Natural killer cell treated with Interleukin-12 subunit alpha and Interleukin-12 subunit beta and Interleukin-15 and Interleukin-18, amount 100 ng/mL, for 72 hours (primary cell): Measurements from ENCODE around the gene EFCAB11. TPM values are rescaled to one million over a fixed set of nuclear protein-coding genes. Genes with fewer than 3 reads are reported as not detected.
"Not testable (repeated sequence)": the region's sequence is repeated elsewhere in the genome, so short reads cannot be mapped to it uniquely, and the experiment has no call there.

Experiments used
- ATAC-seq, 2 donors: fragments of 150-1000 bp; cut with Tn5 transposase in 1 of 2; sonication (Bioruptor Pico), chemical (Tn5 transposase) in 1 of 2; 2 replicates each; pipeline ENCODE4 v1.10.0; 2021
- DNase-seq: peaks from one replicate; pipeline ENCODE4 v3.0.0; 2022; ENCODE audit warnings: low spot score
- H3K27ac Mint-ChIP-seq, 2 donors: 1 replicate in 1 of 2; 2 replicates in 1 of 2; pipeline ENCODE4 v1.8.0; 2022; ENCODE audit warnings: mixed read lengths in 2 of 2, mild to moderate bottlenecking in 1 of 2, moderate library complexity in 1 of 2
- H3K27me3 Mint-ChIP-seq, 2 donors: 1 replicate in 1 of 2; 2 replicates in 1 of 2; pipeline ENCODE4 v1.8.0; 2022; ENCODE audit warnings: mixed read lengths in 2 of 2
- H3K36me3 Mint-ChIP-seq: one replicate; pipeline ENCODE4 v1.8.0; 2022; ENCODE audit warnings: mixed read lengths
- H3K4me1 Mint-ChIP-seq, 2 donors: 1 replicate in 1 of 2; 2 replicates in 1 of 2; pipeline ENCODE4 v1.8.0; 2022; ENCODE audit warnings: low read depth in 2 of 2, mixed read lengths in 2 of 2, mild to moderate bottlenecking in 1 of 2
- H3K4me3 Mint-ChIP-seq: one replicate; pipeline ENCODE4 v1.8.0; 2022; ENCODE audit warnings: mixed read lengths
- H3K9me3 Mint-ChIP-seq: 2 replicates; pipeline ENCODE4 v1.8.0; 2022; ENCODE audit warnings: mixed read lengths
- total RNA-seq, 2 donors: library from RNA; stranded (reverse); gene quantifications; one replicate each; pipeline ENCODE4 v1.2.3, GENCODE V29; 2022

Gene EFCAB11
- total RNA-seq, 2 donors from 2014 or later = 4.8 to 7.5 TPM

DNA sequence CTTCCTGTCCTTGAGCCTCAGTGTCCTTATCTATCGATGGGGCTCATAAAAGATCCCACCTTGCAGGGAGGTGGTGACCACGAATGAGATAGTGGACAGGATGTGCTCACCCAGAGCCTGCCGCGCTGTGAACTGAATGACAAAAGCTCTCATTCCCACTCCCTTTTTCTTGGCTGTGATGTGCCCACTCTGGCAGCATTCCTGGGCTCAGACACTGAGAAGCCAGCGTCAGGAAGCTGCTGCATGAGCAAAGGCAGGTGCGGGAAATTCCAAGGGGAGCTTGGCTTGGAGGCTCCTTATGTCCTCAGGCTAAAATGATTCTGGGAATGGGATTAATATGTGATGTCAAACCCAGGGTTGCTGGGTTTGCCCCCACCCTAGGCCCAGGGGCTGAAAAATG is 61.6 kb downstream of the EFCAB11 start:
- Mint-ChIP-seq H3K27me3 (no peaks in the 10 kb centered on the region), H3K27ac (no peak overlapping the region), H3K4me3 (no peak overlapping the region), H3K36me3 (no peaks in the 10 kb centered on the region), H3K4me1 (no peaks in the 10 kb centered on the region), H3K9me3 (no peaks in the 10 kb centered on the region)
- DNase-seq = no peak
- no peak for ATAC-seq

DNA sequence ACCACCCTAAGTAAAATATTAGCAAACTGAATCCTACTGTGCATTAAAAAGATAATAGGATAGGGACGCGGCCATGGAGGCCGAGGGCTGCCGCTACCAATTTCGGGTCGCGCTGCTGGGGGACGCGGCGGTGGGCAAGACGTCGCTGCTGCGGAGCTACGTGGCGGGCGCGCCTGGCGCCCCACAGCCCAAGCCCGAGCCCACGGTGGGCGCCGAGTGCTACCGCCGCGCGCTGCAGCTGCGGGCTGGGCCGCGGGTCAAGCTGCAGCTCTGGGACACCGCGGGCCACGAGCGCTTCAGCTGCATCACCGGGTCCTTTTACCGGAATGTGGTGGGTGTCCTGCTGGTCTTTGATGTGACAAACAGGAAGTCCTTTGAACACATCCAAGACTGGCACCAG is 62.8 kb downstream of the EFCAB11 start:
- not testable (repeated sequence) for H3K27ac Mint-ChIP-seq, DNase-seq, H3K27me3 Mint-ChIP-seq, H3K9me3 Mint-ChIP-seq, H3K36me3 Mint-ChIP-seq, H3K4me3 Mint-ChIP-seq, ATAC-seq, H3K4me1 Mint-ChIP-seq

DNA sequence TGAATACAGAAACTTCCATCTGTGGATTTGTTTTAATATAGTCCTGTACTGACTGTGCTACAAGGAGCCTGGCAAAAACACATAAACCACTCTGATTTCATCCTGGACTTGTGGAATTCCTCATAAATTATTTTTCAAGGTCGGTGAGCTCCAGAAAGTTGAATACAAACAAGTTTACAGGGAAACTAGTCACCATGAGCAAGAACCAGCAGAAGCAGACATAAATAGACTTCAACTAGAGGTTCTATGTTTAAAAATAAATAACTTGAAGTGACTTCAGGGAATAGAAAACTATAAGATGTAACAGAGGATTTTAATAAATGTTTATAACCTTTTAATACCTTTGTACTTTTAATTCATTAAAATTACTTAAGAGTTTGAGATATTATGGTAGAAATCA is 63.5 kb downstream of the EFCAB11 start:
- Mint-ChIP-seq H3K9me3 (no peaks in the 10 kb centered on the region), H3K4me1 (no peaks in the 10 kb centered on the region), H3K4me3 (no peak overlapping the region), H3K36me3 (no peaks in the 10 kb centered on the region), H3K27ac (no peak overlapping the region), H3K27me3 (no peaks in the 10 kb centered on the region)
- DNase-seq (no peak), ATAC-seq (no peak)

DNA sequence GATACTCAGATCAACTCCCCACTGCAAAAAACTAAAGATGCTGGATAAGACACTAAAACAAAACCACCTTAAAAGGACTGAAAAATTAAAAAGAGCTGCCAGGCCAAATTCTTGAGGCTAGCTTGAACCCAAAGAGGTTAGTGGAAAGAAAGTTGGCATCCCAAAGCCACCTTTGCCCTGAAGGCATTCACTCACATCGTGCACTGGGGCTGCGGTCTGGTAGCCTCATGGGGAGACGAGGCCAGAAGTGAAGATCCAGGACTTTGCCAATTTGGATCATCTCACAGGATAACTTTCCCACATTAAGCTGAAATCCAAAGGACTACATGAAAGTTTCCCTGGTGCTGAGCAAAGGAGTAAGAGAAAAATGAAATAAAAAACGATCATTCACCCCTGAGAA is 63.9 kb downstream of the EFCAB11 start:
- Mint-ChIP-seq H3K4me1 (no peaks in the 10 kb centered on the region), H3K9me3 (no peaks in the 10 kb centered on the region), H3K36me3 (no peaks in the 10 kb centered on the region), H3K27me3 (no peaks in the 10 kb centered on the region), H3K4me3 (no peak overlapping the region), H3K27ac (no peak overlapping the region)
- ATAC-seq (no peak), DNase-seq (no peak)

DNA sequence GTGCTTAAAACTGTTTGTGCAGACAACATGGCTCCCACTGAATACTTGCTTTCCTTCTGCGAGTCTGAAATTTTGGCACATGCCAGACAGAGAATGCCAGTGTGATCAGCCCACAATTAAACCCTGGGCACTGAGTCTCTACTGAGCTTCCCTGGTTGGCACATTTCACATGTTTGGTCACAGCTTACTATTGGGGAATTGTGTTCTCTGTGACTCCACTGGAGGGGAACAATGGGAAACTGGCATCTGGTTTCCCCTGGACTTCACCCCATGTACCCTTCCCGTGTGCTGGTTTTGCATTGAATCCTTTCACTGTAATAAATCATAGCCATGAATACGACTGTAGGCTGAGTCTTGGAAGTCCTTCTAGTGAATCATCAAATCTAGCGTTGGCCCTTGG is 64.9 kb downstream of the EFCAB11 start:
- no peaks in the 10 kb centered on the region for H3K27me3 Mint-ChIP-seq
- H3K4me3 Mint-ChIP-seq = no peak overlapping the region
- ATAC-seq = no peak
- H3K9me3 Mint-ChIP-seq = no peaks in the 10 kb centered on the region
- no peaks in the 10 kb centered on the region for H3K36me3 Mint-ChIP-seq
- H3K4me1 Mint-ChIP-seq = no peaks in the 10 kb centered on the region
- H3K27ac Mint-ChIP-seq = no peak overlapping the region
- DNase-seq = no peak

DNA sequence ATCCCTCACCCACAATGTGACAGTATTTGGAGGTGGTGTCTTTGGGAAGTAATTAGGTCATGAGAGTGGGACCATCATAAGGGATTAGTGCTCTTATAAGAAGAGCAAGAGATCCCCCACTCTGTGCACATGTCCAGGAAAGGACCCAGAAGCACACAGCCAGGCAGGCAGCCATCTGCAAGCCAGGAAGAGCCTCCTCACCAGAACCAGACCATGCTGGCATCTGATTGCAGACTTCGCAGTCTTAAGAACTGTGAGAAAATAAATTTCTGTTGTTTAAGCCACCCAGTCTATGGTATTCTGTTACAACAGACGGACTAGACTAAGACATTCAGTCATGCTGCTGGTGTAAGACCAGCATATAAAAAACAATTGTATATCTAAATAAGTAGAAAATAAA is 69.8 kb downstream of the EFCAB11 start:
- Mint-ChIP-seq H3K9me3 (no peaks in the 10 kb centered on the region), H3K4me1 (no peaks in the 10 kb centered on the region), H3K36me3 (no peaks in the 10 kb centered on the region), H3K27ac (no peak overlapping the region), H3K27me3 (no peaks in the 10 kb centered on the region), H3K4me3 (no peak overlapping the region)
- DNase-seq = no peak
- ATAC-seq = no peak

DNA sequence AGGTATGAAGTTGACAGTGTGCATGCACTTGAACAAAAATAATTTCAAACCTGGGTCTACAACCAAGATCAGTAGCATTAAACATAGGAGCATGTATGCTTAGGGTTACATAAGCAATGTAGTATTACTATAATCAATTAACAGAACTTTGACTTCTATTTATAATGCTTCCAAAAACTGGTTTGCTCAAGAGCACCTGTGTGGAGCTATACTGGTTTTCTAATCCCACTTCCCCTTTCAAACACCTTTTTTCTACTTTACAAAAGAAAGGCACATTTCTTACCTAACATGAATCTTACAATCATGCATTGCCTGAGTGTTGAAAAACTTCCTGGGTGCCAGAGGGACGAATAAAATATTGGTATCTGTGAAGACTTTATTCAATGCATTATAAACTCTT is 72.7 kb downstream of the EFCAB11 start:
- ATAC-seq (no peak), DNase-seq (no peak)
- Mint-ChIP-seq H3K9me3 (no peaks in the 10 kb centered on the region), H3K27ac (no peak overlapping the region), H3K36me3 (no peaks in the 10 kb centered on the region), H3K4me3 (no peak overlapping the region), H3K27me3 (peaks cover 2 to 7% of the 10 kb centered on the region in 2 donors), H3K4me1 (no peaks in the 10 kb centered on the region)

DNA sequence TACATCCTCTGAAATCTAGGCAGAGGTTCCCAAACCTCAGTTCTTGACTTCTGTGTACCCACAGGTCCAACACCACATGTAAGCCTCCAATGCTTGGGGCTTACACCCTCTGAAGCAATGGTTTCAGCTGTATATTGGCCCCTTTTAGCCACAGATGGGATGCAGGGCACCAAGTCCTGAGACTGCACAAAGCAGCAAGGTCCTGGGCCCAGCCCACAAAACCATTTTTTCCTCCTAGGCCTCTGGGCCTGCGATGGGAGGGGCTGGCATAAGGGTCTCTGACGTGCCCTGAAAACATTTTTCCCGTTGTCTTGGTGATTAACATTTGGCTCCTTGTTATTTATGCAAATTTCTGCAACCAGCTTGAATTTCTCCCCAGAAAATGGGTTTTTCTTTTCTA is 80.4 kb downstream of the EFCAB11 start:
- not testable (repeated sequence) for ATAC-seq, H3K4me3 Mint-ChIP-seq, H3K36me3 Mint-ChIP-seq

DNA sequence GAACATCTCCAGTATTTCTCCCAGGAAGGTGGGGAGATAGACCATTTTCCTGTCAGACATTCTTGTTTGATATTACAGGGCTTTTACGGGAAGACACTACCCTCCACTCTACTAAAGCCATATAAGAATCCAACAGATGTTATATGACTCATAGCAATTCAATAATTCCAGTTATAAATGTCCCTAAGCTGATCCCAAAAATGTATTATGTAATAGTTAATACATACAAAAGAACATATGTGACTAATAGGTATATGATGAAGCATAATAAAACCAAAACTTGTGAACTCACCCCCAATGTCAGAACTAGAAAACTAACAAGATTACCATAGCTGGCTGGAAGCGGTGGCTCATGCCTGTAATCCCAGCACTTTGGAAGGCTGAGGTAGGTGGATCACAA is 84.2 kb downstream of the EFCAB11 start:
- ATAC-seq = no peak
- H3K27ac Mint-ChIP-seq = no peak overlapping the region
- no peaks in the 10 kb centered on the region for H3K36me3 Mint-ChIP-seq
- no peak overlapping the region for H3K4me3 Mint-ChIP-seq
- no peaks in the 10 kb centered on the region for H3K9me3 Mint-ChIP-seq
- no peak for DNase-seq
- H3K4me1 Mint-ChIP-seq = no peaks in the 10 kb centered on the region
- H3K27me3 Mint-ChIP-seq = peaks cover 0 to 2% of the 10 kb centered on the region in 2 donors

More for the DNA sequence above, 80.4 kb downstream of the EFCAB11 start:
- H3K27ac Mint-ChIP-seq, H3K4me1 Mint-ChIP-seq, DNase-seq, H3K9me3 Mint-ChIP-seq: not testable (repeated sequence)
- H3K27me3 Mint-ChIP-seq = peaks cover 4 to 12% of the 10 kb centered on the region in 2 donors

DNA sequence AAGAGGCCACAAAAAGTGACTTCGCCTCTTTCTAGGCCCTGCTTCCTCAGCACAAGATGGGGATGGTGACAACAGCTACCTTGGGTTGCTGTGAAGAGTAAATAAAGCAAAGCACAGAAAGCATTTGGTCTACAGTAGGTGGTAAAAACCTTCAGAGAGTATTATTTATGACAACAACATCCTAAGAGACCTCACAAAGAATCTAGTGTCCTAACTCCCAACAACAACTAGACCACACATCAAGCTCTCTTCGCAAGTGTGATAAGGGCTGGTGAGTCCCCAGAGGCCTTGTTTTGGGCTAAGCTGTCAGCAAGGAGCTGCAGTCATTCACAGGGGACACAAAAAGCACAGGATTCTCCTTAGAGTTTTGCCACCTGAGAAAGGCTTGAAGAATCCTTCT is 84.9 kb downstream of the EFCAB11 start:
- no peak overlapping the region for H3K4me3 Mint-ChIP-seq
- no peak for ATAC-seq
- no peaks in the 10 kb centered on the region for H3K36me3 Mint-ChIP-seq
- DNase-seq = no peak
- H3K27me3 Mint-ChIP-seq = peaks cover 0 to 2% of the 10 kb centered on the region in 2 donors
- H3K27ac Mint-ChIP-seq = no peak overlapping the region
- no peaks in the 10 kb centered on the region for H3K9me3 Mint-ChIP-seq
- no peaks in the 10 kb centered on the region for H3K4me1 Mint-ChIP-seq

DNA sequence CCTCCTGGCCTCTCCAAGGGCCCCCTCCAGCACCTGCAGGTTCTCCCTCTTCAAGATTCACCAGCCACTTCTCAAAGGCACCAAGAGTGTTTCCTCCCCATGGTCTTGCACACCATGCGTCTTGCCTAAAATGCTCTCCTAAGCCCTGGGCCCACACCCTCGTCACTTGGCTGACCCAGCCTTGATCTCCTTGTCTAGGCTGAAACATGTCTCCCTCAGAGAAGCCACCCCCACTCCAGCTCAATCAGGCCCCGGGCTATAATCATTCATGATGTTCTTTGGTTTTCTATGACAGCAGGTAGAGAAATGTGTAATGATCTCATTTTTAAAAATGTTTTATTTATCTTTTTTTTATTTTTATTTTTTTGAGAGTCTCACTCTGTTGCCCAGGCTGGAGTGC is 88.1 kb downstream of the EFCAB11 start:
- Mint-ChIP-seq H3K27me3 (peaks cover 0 to under 1% of the 10 kb centered on the region in 2 donors), H3K27ac (no peak overlapping the region), H3K36me3 (no peaks in the 10 kb centered on the region), H3K4me3 (no peak overlapping the region), H3K9me3 (no peaks in the 10 kb centered on the region), H3K4me1 (no peaks in the 10 kb centered on the region)
- ATAC-seq (no peak), DNase-seq (no peak)

DNA sequence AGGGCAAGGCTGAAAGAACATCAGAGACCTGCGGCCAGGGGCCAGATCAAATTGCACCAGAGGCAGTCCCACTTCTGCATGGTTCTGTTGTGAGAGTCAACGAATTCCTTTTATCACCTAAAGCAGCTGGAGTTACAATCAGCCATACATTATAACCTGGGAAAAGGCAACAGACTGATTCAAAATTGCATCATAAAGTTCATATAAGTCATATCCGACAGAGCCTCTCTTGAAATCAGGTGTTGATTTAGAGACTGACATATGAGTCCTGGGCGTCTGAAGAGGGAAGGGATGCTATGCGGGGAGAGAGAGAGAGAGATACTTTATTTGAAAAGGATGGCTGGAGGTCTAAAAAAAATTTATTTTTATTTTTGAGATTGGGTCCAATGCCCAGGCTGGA is 89.4 kb downstream of the EFCAB11 start:
- H3K9me3 Mint-ChIP-seq = no peaks in the 10 kb centered on the region
- no peak overlapping the region for H3K27ac Mint-ChIP-seq
- DNase-seq (no peak), ATAC-seq (no peak)
- H3K4me3 Mint-ChIP-seq = no peak overlapping the region
- H3K36me3 Mint-ChIP-seq = no peaks in the 10 kb centered on the region
- H3K27me3 Mint-ChIP-seq = no peaks in the 10 kb centered on the region
- no peaks in the 10 kb centered on the region for H3K4me1 Mint-ChIP-seq

DNA sequence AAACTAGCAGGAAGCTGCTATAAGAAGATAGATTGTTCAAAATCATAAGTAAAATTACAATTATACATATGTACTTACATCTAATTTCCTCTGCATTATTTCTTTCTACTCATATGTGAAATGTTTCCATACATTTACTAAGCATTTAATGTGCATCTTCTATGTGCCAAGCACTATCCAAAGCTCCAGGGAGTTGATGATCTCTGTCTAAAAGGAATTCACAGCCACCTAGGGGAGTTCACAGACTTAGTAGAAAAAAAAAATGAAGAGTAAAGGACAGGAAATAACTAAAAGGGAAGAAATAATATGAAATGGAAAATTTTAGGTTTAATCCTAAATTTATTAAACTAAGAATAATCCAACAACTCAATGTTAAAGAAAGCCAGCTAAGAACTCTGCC is 91.7 kb downstream of the EFCAB11 start:
- H3K4me3 Mint-ChIP-seq = no peak overlapping the region
- DNase-seq (no peak), ATAC-seq (no peak)
- no peaks in the 10 kb centered on the region for H3K9me3 Mint-ChIP-seq
- H3K27ac Mint-ChIP-seq = no peak overlapping the region
- H3K36me3 Mint-ChIP-seq = no peaks in the 10 kb centered on the region
- H3K27me3 Mint-ChIP-seq = no peaks in the 10 kb centered on the region
- no peaks in the 10 kb centered on the region for H3K4me1 Mint-ChIP-seq

DNA sequence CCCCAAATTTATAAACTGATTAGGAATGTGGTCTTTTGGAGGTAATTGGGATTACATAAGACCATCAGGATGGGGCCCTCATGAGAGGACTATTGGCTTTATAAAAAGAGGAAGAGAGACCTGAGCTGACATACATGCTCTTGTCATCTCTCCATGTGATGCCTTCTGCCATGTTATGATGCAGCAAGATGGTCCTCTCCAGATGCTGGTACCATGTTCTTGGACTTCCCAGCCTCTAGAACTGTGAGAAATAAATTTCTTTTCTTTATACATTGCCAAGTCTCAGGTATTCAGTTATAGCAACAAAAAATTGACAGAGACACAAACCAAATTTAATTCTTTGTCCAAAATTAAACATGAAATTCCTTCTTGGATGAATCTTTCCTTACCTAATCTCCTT is 92.9 kb downstream of the EFCAB11 start:
- no peaks in the 10 kb centered on the region for H3K4me1 Mint-ChIP-seq
- H3K36me3 Mint-ChIP-seq = no peaks in the 10 kb centered on the region
- no peak overlapping the region for H3K4me3 Mint-ChIP-seq
- no peak for ATAC-seq
- H3K27me3 Mint-ChIP-seq = no peaks in the 10 kb centered on the region
- H3K9me3 Mint-ChIP-seq = no peaks in the 10 kb centered on the region
- H3K27ac Mint-ChIP-seq = no peak overlapping the region
- no peak for DNase-seq

DNA sequence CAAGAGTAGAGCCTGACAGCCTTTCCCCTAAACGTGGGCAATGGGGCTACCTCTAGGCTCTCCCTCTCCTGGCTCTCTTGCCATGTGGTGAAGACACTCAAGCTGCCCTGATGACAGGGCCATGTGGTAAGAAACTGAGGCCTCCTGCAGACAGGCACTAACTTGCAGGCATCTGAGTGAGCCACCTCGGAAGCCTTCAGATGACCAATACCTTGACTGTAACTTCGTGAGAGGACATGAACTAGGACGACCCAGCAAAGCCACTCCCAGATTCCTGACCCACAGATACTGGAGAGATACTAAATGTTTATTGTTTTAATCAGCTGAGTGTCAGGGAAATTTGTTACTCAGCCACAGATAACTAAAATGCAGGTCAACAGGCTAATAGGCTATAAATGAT is 96.4 kb downstream of the EFCAB11 start:
- DNase-seq (no peak), ATAC-seq (no peak)
- Mint-ChIP-seq H3K27ac (no peak overlapping the region), H3K4me3 (no peak overlapping the region), H3K9me3 (no peaks in the 10 kb centered on the region), H3K4me1 (no peaks in the 10 kb centered on the region), H3K27me3 (no peaks in the 10 kb centered on the region), H3K36me3 (no peaks in the 10 kb centered on the region)
